Measurements from ENCODE around the gene VAPA. TPM values are rescaled to one million over a fixed set of nuclear protein-coding genes. Genes with fewer than 3 reads are reported as not detected.

Gene VAPA
- polyA plus RNA-seq, 1 donor (not counting 4 experiments of a cell fraction or from before 2014, with no cell fraction given): 350 TPM

- no peak for FAIRE-seq
- H4K20me1 ChIP-seq (ENCODE audit: control insufficient read depth, extremely low read depth, insufficient read depth, low read length): no peaks in the 10 kb centered on the region
Measured at GRCh38 chr18:9968081-9968848, 54.4 kb downstream of the VAPA start.

GRCh38 chr18:9969247-9969646 is 55.4 kb downstream of the VAPA start:
- Histone ChIP-seq H4K20me1 (ENCODE audit: control insufficient read depth, extremely low read depth, insufficient read depth, low read length) (no peaks in the 10 kb centered on the region), H3K27ac (ENCODE audit: control insufficient read depth, insufficient read depth, low read length) (no peak overlapping the region), H3K9ac (ENCODE audit: control insufficient read depth, extremely low read depth, insufficient read depth, low read length) (no peak overlapping the region), H2AFZ (ENCODE audit: control insufficient read depth, low read length) (no peak overlapping the region), H3K4me2 (ENCODE audit: control insufficient read depth, extremely low read depth, insufficient read depth, low read depth, low read length) (no peak overlapping the region), H3K4me1 (ENCODE audit: control insufficient read depth, extremely low read depth, insufficient read depth, low read length) (no peaks in the 10 kb centered on the region), H3K36me3 (ENCODE audit: control insufficient read depth in 2 of 2, extremely low read depth in 1 of 2, insufficient read depth in 2 of 2, low read length in 2 of 2) (no peaks in the 10 kb centered on the region), H3K9me1 (ENCODE audit: control insufficient read depth, extremely low read depth, insufficient read depth, low read length) (no peaks in the 10 kb centered on the region), H3K27me3 (ENCODE audit: control insufficient read depth, extremely low read depth, insufficient read depth, low read length) (peaks cover 8% of the 10 kb centered on the region), H3K4me3 (ENCODE audit: control insufficient read depth in 2 of 3, extremely low read depth in 1 of 3, insufficient read depth in 2 of 3, low read depth in 1 of 3, low read length in 3 of 3) (no peak overlapping the region), H3K9me3 (ENCODE audit: control insufficient read depth, low read depth, low read length) (no peaks in the 10 kb centered on the region), H3K79me2 (ENCODE audit: control insufficient read depth, insufficient read depth, low read length) (no peaks in the 10 kb centered on the region)
- TF ChIP-seq CTCF (optimal IDR thresholded peaks at IDR 0.05 in 1 of 3, IDR thresholded peaks at IDR 0.05 in 1 of 3, conservative IDR thresholded peaks at IDR 0.05 in 1 of 3; ENCODE audit: extremely low read depth in 1 of 3, insufficient read depth in 2 of 3, low read length in 3 of 3) (no peak), EZH2 (IDR thresholded peaks at IDR 0.05; ENCODE audit: low read length) (no peak)
- dilution Hi-C loops (cut with MboI; ENCODE audit: extremely low pct_ligation_motif_present, low sequenced_read_pairs): no loop called here
- FAIRE-seq (no peak), DNase-seq (ENCODE audit: low read depth, low spot score) (no peak)

More at GRCh38 chr18:9968081-9968848, 54.4 kb downstream of the VAPA start:
- no peaks in the 10 kb centered on the region for H3K9me3 ChIP-seq (ENCODE audit: control insufficient read depth, low read depth, low read length)
- no peak overlapping the region for H3K4me3 ChIP-seq (ENCODE audit: control insufficient read depth in 2 of 3, extremely low read depth in 1 of 3, insufficient read depth in 2 of 3, low read depth in 1 of 3, low read length in 3 of 3)
- TF ChIP-seq CTCF (optimal IDR thresholded peaks at IDR 0.05 in 1 of 3, IDR thresholded peaks at IDR 0.05 in 1 of 3, conservative IDR thresholded peaks at IDR 0.05 in 1 of 3; ENCODE audit: extremely low read depth in 1 of 3, insufficient read depth in 2 of 3, low read length in 3 of 3) (no peak), EZH2 (IDR thresholded peaks at IDR 0.05; ENCODE audit: low read length) (no peak)
- H3K36me3 ChIP-seq (ENCODE audit: control insufficient read depth in 2 of 2, extremely low read depth in 1 of 2, insufficient read depth in 2 of 2, low read length in 2 of 2): no peaks in the 10 kb centered on the region
- H3K27ac ChIP-seq (ENCODE audit: control insufficient read depth, insufficient read depth, low read length): no peak overlapping the region
- no peak overlapping the region for H3K4me2 ChIP-seq (ENCODE audit: control insufficient read depth, extremely low read depth, insufficient read depth, low read depth, low read length)
- no peaks in the 10 kb centered on the region for H3K4me1 ChIP-seq (ENCODE audit: control insufficient read depth, extremely low read depth, insufficient read depth, low read length)
- peaks cover 8% of the 10 kb centered on the region for H3K27me3 ChIP-seq (ENCODE audit: control insufficient read depth, extremely low read depth, insufficient read depth, low read length)
- no peak overlapping the region for H2AFZ ChIP-seq (ENCODE audit: control insufficient read depth, low read length)
- H3K9ac ChIP-seq (ENCODE audit: control insufficient read depth, extremely low read depth, insufficient read depth, low read length): no peak overlapping the region
- no peak for DNase-seq (ENCODE audit: low read depth, low spot score)
- H3K9me1 ChIP-seq (ENCODE audit: control insufficient read depth, extremely low read depth, insufficient read depth, low read length): no peaks in the 10 kb centered on the region
- dilution Hi-C loops (cut with MboI; ENCODE audit: extremely low pct_ligation_motif_present, low sequenced_read_pairs): no loop called here
- no peaks in the 10 kb centered on the region for H3K79me2 ChIP-seq (ENCODE audit: control insufficient read depth, insufficient read depth, low read length)
